HEK293 (cell line): ENCODE results near the gene COPS3.

Experiments used
- CTCF ChIA-PET: fragments of 350-600 bp; formaldehyde crosslinking; extraction: SDS; loops from one replicate; lab custom pipeline; 2021; ENCODE audit warnings: antibody characterized with exemption; lab: Yijun Ruan, JAX
- POLR2A ChIA-PET: fragments of 300-600 bp; formaldehyde crosslinking; extraction: SDS; loops from one replicate; lab custom pipeline; 2020; ENCODE audit warnings: antibody characterized with exemption, inconsistent platforms; lab: Yijun Ruan, JAX
- H3K27ac ChIP-seq: fragments of 200-500 bp; sonication (Bioruptor generic); 2 replicates; pipeline ENCODE4 v1.5.1; 2014; ENCODE audit warnings: low read depth, low read length, control low read depth, inconsistent platforms; ENCODE audit errors: extremely low read depth
- H3K36me3 ChIP-seq, 2 experiments: fragments of 200-500 bp in 1 of 2; sonication (Bioruptor generic) in 1 of 2; 1 replicate in 1 of 2; 2 replicates in 1 of 2; pipeline ENCODE4 v1.5.1; 2014 to 2017; ENCODE audit warnings: inconsistent platforms in 2 of 2, low read length in 2 of 2; ENCODE audit not compliant: control insufficient read depth in 2 of 2, insufficient read depth in 1 of 2
- H3K4me1 ChIP-seq: fragments of 200-500 bp; sonication (Bioruptor generic); 2 replicates; pipeline ENCODE4 v1.5.1; 2014; ENCODE audit warnings: mild to moderate bottlenecking, low read length, inconsistent platforms; ENCODE audit not compliant: control insufficient read depth, insufficient read depth
- H3K4me3 ChIP-seq: 2 replicates; pipeline ENCODE4 v1.5.1; 2011; ENCODE audit warnings: low read depth, mild to moderate bottlenecking, control low read depth, low read length, moderate library complexity
- H3K9me3 ChIP-seq: fragments of 200-500 bp; sonication (Bioruptor generic); 2 replicates; pipeline ENCODE4 v1.5.1; 2014; ENCODE audit warnings: low read depth, low read length, inconsistent platforms; ENCODE audit not compliant: control insufficient read depth, insufficient read depth
- CTCF ChIP-seq: fragments of 450-650 bp; formaldehyde crosslinking; IDR thresholded peaks from 2 replicates; pipeline ENCODE4 v1.5.1; 2016; ENCODE audit warnings: missing biosample characterization, missing genetic modification characterization
- EGR2 ChIP-seq: fragments of 450-650 bp; formaldehyde crosslinking; IDR thresholded peaks from 2 replicates; pipeline ENCODE4 v1.5.1; 2016; ENCODE audit warnings: low read depth, missing biosample characterization, missing genetic modification characterization
- HOXA7 ChIP-seq: sonication (generic); formaldehyde crosslinking; IDR thresholded peaks from 2 replicates; pipeline ENCODE4 v1.8.1; 2022; ENCODE audit warnings: missing genetic modification reagents, borderline replicate concordance
- IKZF3 ChIP-seq: fragments of 450-650 bp; IDR thresholded peaks from 2 replicates; pipeline ENCODE4 v1.5.0; 2018; ENCODE audit warnings: missing biosample characterization, mild to moderate bottlenecking, missing genetic modification characterization, moderate library complexity
- KLF9 ChIP-seq: fragments of 450-650 bp; formaldehyde crosslinking; IDR thresholded peaks from 2 replicates; pipeline ENCODE4 v1.5.1; 2016; ENCODE audit warnings: missing biosample characterization, missing genetic modification characterization, low read depth
- PRDM2 ChIP-seq: fragments of 450-650 bp; formaldehyde crosslinking; IDR thresholded peaks from 2 replicates; pipeline ENCODE4 v1.5.1; 2016; ENCODE audit warnings: missing biosample characterization, missing genetic modification characterization, borderline replicate concordance
- PRDM6 ChIP-seq: fragments of 450-650 bp; formaldehyde crosslinking; IDR thresholded peaks from 2 replicates; pipeline ENCODE4 v1.5.1; 2017; ENCODE audit warnings: missing biosample characterization, missing genetic modification characterization
- ZBTB17 ChIP-seq: fragments of 450-650 bp; formaldehyde crosslinking; IDR thresholded peaks from 2 replicates; pipeline ENCODE4 v1.5.1; 2016; ENCODE audit warnings: missing biosample characterization, missing genetic modification characterization
- ZIC2 ChIP-seq: fragments of 450-650 bp; formaldehyde crosslinking; IDR thresholded peaks from 2 replicates; pipeline ENCODE4 v1.5.1; 2016; ENCODE audit warnings: missing biosample characterization, missing genetic modification characterization
- ZNF112 ChIP-seq: fragments of 450-650 bp; formaldehyde crosslinking; IDR thresholded peaks from 2 replicates; pipeline ENCODE4 v1.5.0; 2017; ENCODE audit warnings: missing biosample characterization, missing genetic modification characterization
- ZNF16 ChIP-seq: fragments of 450-650 bp; formaldehyde crosslinking; IDR thresholded peaks from 2 replicates; pipeline ENCODE4 v1.5.1; 2016; ENCODE audit warnings: low read depth, missing biosample characterization, missing genetic modification characterization
- ZNF19 ChIP-seq: fragments of 450-650 bp; formaldehyde crosslinking; IDR thresholded peaks from 2 replicates; pipeline ENCODE4; 2016; ENCODE audit warnings: missing biosample characterization, missing genetic modification characterization, low read depth
- ZNF221 ChIP-seq: fragments of 450-650 bp; formaldehyde crosslinking; IDR thresholded peaks from 2 replicates; pipeline ENCODE4 v1.5.1; 2017; ENCODE audit warnings: missing biosample characterization, missing genetic modification characterization, borderline replicate concordance
- ZNF311 ChIP-seq: fragments of 450-650 bp; formaldehyde crosslinking; IDR thresholded peaks from 2 replicates; pipeline ENCODE4 v1.5.1; 2017; ENCODE audit warnings: missing biosample characterization, missing genetic modification characterization, borderline replicate concordance
- ZNF473 ChIP-seq: fragments of 450-650 bp; formaldehyde crosslinking; IDR thresholded peaks from 2 replicates; pipeline ENCODE4 v1.5.1; 2017; ENCODE audit warnings: missing biosample characterization, missing genetic modification characterization
- ZNF48 ChIP-seq: fragments of 450-650 bp; formaldehyde crosslinking; IDR thresholded peaks from 2 replicates; pipeline ENCODE4 v1.5.1; 2016; ENCODE audit warnings: missing biosample characterization, missing genetic modification characterization
- ZNF645 ChIP-seq: fragments of 450-650 bp; formaldehyde crosslinking; IDR thresholded peaks from 2 replicates; pipeline ENCODE4; 2016; ENCODE audit warnings: missing biosample characterization, missing genetic modification characterization
- ZNF785 ChIP-seq: fragments of 450-650 bp; formaldehyde crosslinking; IDR thresholded peaks from 2 replicates; pipeline ENCODE4 v1.5.1; 2016; ENCODE audit warnings: missing biosample characterization, missing genetic modification characterization
- ZNF830 ChIP-seq: fragments of 450-650 bp; IDR thresholded peaks from 2 replicates; pipeline ENCODE4 v1.5.0; 2018; ENCODE audit warnings: missing biosample characterization, missing genetic modification characterization, low read depth, mild to moderate bottlenecking, moderate library complexity
- ZSCAN16 ChIP-seq: fragments of 450-650 bp; formaldehyde crosslinking; IDR thresholded peaks from 2 replicates; pipeline ENCODE4 v1.5.1; 2016; ENCODE audit warnings: missing biosample characterization, missing genetic modification characterization
- ZXDB ChIP-seq: fragments of 450-650 bp; formaldehyde crosslinking; IDR thresholded peaks from 2 replicates; pipeline ENCODE4 v1.5.1; 2016; ENCODE audit warnings: missing biosample characterization, missing genetic modification characterization

Gene COPS3

GRCh38 chr17:17315142-17315821 lies 34.2 kb upstream of the COPS3 start (continued):
- no peak for TF ChIP-seq ZNF645 (tag by site-specific recombination)
- no peak for TF ChIP-seq HOXA7 (CRISPR knock-in tag)

- TF ChIP-seq EGR2 (tag by site-specific recombination) (no peak), ZNF16 (no peak), ZNF785 (tag by site-specific recombination) (no peak), ZIC2 (no peak), ZNF221 (tag by site-specific recombination) (no peak), IKZF3 (tag by site-specific recombination) (no peak), PRDM2 (no peak), ZBTB17 (tag by site-specific recombination) (no peak), ZNF19 (tag by site-specific recombination) (no peak), CTCF (tag by site-specific recombination) (no peak), ZXDB (no peak), ZNF311 (tag by site-specific recombination) (no peak), ZNF48 (tag by site-specific recombination) (no peak), ZNF112 (tag by site-specific recombination) (no peak), ZNF473 (no peak), ZSCAN16 (tag by site-specific recombination) (no peak), PRDM6 (tag by site-specific recombination) (no peak), ZNF830 (no peak), KLF9 (tag by site-specific recombination) (no peak)
- H3K9me3 ChIP-seq = no peaks in the 10 kb centered on the region
- H3K36me3 ChIP-seq = peaks cover 3 to 4% of the 10 kb centered on the region in 2 experiments; a peak in 2 of 3 replicates
- H3K27ac ChIP-seq = no peak overlapping the region
- CTCF ChIA-PET = interaction anchor here (0.6 to 2.8 kb wide), 5 partner anchors 41 to 700 kb away, joined by 3 to 12 read pairs (median 3); no protein-coding TSS in a partner anchor
- H3K4me3 ChIP-seq = no peak overlapping the region
- peaks cover 4% of the 10 kb centered on the region for H3K4me1 ChIP-seq
- POLR2A ChIA-PET = interaction anchor here (0.6 kb wide), 1 partner anchor 34 kb away, joined by 5 read pairs; no protein-coding TSS in a partner anchor
Observed at GRCh38 chr17:17314501-17315071, 33.5 kb upstream of the COPS3 start.
